ENCODE measurements around the gene CCL1. TPM values are rescaled to one million over a fixed set of nuclear protein-coding genes. Genes with fewer than 3 reads are reported as not detected.

The CCL1 gene, protein sequence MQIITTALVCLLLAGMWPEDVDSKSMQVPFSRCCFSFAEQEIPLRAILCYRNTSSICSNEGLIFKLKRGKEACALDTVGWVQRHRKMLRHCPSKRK
- total RNA-seq, result under 1 TPM; 0.87 TPM

GRCh38 chr17:34363183-34363661 is at the start of gene CCL1:
Gene CCL1 (minus strand): TSS chr17:34363233. CDS start chr17:34363161, 72 bp downstream.
- Mint-ChIP-seq H3K36me3 (ENCODE audit: low read depth) (peaks cover 2% of the 10 kb centered on the region), H3K4me1 (peaks cover 52% of the 10 kb centered on the region), H3K27me3 (peaks cover 17% of the 10 kb centered on the region), H3K27ac (peak within 1 kb of the TSS; percentile 34), H3K9me3 (no peaks in the 10 kb centered on the region), H3K4me3 (no peak within 1 kb of the TSS)
- no peak for DNase-seq
- ChIA-PET CTCF (interaction anchor here (0.6 to 4.4 kb wide), 5 partner anchors 9 to 1524 kb away, joined by 4 to 43 read pairs (median 17); no protein-coding TSS in a partner anchor), POLR2A (no interaction called here)

- POLR2A ChIA-PET, result no interaction called here
- CTCF ChIA-PET, result interaction anchor here (1.1 kb wide), 1 partner anchor 11 kb away, joined by 4 read pairs; no protein-coding TSS in a partner anchor
- Mint-ChIP-seq H3K9me3 (no peaks in the 10 kb centered on the region), H3K27me3 (peaks cover 40% of the 10 kb centered on the region), H3K4me1 (peaks cover 11% of the 10 kb centered on the region), H3K27ac (no peak overlapping the region), H3K36me3 (ENCODE audit: low read depth) (no peaks in the 10 kb centered on the region), H3K4me3 (no peak overlapping the region)
- DNase-seq, result no peak
These were observed 49.5 kb upstream of the CCL1 start for GRCh38 chr17:34412534-34412933.

GRCh38 chr17:34411646-34412421 is 48.8 kb upstream of the CCL1 start:
- POLR2A ChIA-PET, result no interaction called here
- H3K36me3 Mint-ChIP-seq (ENCODE audit: low read depth), result no peaks in the 10 kb centered on the region

DNA sequence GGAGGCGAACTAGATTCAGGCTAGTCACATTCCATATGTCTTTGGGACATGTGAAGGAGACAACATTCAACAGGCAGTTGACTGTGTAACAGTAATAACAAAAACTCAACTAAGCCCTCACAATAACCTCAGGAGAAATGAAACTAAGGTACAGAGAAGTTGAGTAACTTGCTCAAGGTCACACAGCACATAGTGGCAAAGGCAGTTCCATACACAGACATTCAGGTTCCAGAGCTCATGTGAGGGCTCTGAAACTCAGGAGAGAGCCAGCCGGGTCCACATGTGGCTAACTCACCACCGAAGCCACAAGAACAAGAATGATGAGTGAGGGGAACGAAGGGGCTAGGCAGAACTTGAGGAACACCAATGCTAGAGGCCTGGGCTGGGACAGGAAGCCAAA is 46.3 kb upstream of the CCL1 start:
- H3K9me3 Mint-ChIP-seq, result no peaks in the 10 kb centered on the region
- ChIA-PET CTCF (no interaction called here), POLR2A (no interaction called here)
- DNase-seq, result no peak
- peaks cover 11% of the 10 kb centered on the region for H3K4me1 Mint-ChIP-seq
- H3K27ac Mint-ChIP-seq, result no peak overlapping the region
- H3K27me3 Mint-ChIP-seq, result peaks cover 40% of the 10 kb centered on the region
- H3K36me3 Mint-ChIP-seq (ENCODE audit: low read depth), result no peaks in the 10 kb centered on the region
- H3K4me3 Mint-ChIP-seq, result no peak overlapping the region

More at GRCh38 chr17:34411646-34412421, 48.8 kb upstream of the CCL1 start:
- Mint-ChIP-seq H3K9me3 (no peaks in the 10 kb centered on the region), H3K4me1 (peaks cover 11% of the 10 kb centered on the region), H3K27ac (no peak overlapping the region), H3K27me3 (peaks cover 42% of the 10 kb centered on the region), H3K4me3 (no peak overlapping the region)
- DNase-seq, result no peak
- CTCF ChIA-PET, result interaction anchor here (0.5 to 1.1 kb wide), 3 partner anchors 10 to 713 kb away, joined by 3 to 4 read pairs (median 3); no protein-coding TSS in a partner anchor

DNA sequence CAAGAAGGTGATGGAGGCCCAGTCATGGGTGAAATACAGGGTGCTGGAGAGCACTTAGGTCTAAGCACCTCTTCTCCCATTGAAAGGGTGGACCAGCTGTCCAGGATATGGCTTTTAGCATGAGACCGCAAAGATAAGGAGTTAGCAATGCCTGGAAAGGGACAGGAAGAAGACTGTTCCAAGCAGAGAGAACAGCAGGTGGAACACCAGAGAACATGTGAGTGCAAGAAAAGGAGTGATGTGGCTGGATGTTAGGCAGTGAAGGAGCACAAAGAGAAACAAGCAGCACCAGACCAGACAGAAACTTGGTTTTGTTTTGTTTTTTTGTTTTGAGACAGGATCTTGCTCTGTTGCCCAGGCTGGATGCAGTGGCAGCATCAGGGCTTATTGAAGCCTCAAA is 45.4 kb upstream of the CCL1 start:
- peaks cover 40% of the 10 kb centered on the region for H3K27me3 Mint-ChIP-seq
- H3K27ac Mint-ChIP-seq, result no peak overlapping the region
- H3K4me3 Mint-ChIP-seq, result no peak overlapping the region
- H3K36me3 Mint-ChIP-seq (ENCODE audit: low read depth), result no peaks in the 10 kb centered on the region
- CTCF ChIA-PET, result no interaction called here
- H3K4me1 Mint-ChIP-seq, result peaks cover 7% of the 10 kb centered on the region
- no peak for DNase-seq
- H3K9me3 Mint-ChIP-seq, result no peaks in the 10 kb centered on the region
- POLR2A ChIA-PET, result no interaction called here

GRCh38 chr17:34406226-34406625 is 43.2 kb upstream of the CCL1 start:
- ChIA-PET CTCF (interaction anchor here (0.9 kb wide), 1 partner anchor 10 kb away, joined by 3 read pairs; no protein-coding TSS in a partner anchor), POLR2A (no interaction called here)
- no peaks in the 10 kb centered on the region for H3K36me3 Mint-ChIP-seq (ENCODE audit: low read depth)
- peaks cover 5% of the 10 kb centered on the region for H3K4me1 Mint-ChIP-seq
- no peak overlapping the region for H3K4me3 Mint-ChIP-seq
- no peak overlapping the region for H3K27ac Mint-ChIP-seq
- H3K9me3 Mint-ChIP-seq, result no peaks in the 10 kb centered on the region
- H3K27me3 Mint-ChIP-seq, result peaks cover 25% of the 10 kb centered on the region
- DNase-seq, result no peak

GRCh38 chr17:34403006-34403405 is 40.0 kb upstream of the CCL1 start:
- DNase-seq, result no peak
- ChIA-PET CTCF (interaction anchor here (0.9 to 1.0 kb wide), 2 partner anchors 11 to 17 kb away, joined by 3 read pairs; no protein-coding TSS in a partner anchor), POLR2A (no interaction called here)
- no peak overlapping the region for H3K27ac Mint-ChIP-seq
- H3K4me3 Mint-ChIP-seq, result no peak overlapping the region
- peaks cover 31% of the 10 kb centered on the region for H3K4me1 Mint-ChIP-seq
- peaks cover 11% of the 10 kb centered on the region for H3K27me3 Mint-ChIP-seq
- no peaks in the 10 kb centered on the region for H3K9me3 Mint-ChIP-seq
- no peaks in the 10 kb centered on the region for H3K36me3 Mint-ChIP-seq (ENCODE audit: low read depth)

- no peak for DNase-seq
- Mint-ChIP-seq H3K4me1 (peaks cover 35% of the 10 kb centered on the region), H3K9me3 (no peaks in the 10 kb centered on the region), H3K27ac (no peak overlapping the region), H3K27me3 (peaks cover 14% of the 10 kb centered on the region), H3K36me3 (ENCODE audit: low read depth) (no peaks in the 10 kb centered on the region), H3K4me3 (no peak overlapping the region)
- POLR2A ChIA-PET, result no interaction called here
- CTCF ChIA-PET, result interaction anchor here (1.0 to 1.7 kb wide), 2 partner anchors 11 to 17 kb away, joined by 3 to 4 read pairs; no protein-coding TSS in a partner anchor
These were observed 38.1 kb upstream of the CCL1 start for GRCh38 chr17:34401165-34401564.

GRCh38 chr17:34400301-34400931 is 37.4 kb upstream of the CCL1 start:
- CTCF ChIA-PET, result interaction anchor here (0.7 to 1.2 kb wide), 3 partner anchors 10 to 137 kb away, joined by 3 read pairs; no protein-coding TSS in a partner anchor
- Mint-ChIP-seq H3K4me1 (peaks cover 35% of the 10 kb centered on the region), H3K27me3 (peaks cover 18% of the 10 kb centered on the region), H3K4me3 (no peak overlapping the region), H3K27ac (no peak overlapping the region), H3K9me3 (no peaks in the 10 kb centered on the region), H3K36me3 (ENCODE audit: low read depth) (no peaks in the 10 kb centered on the region)
- POLR2A ChIA-PET, result interaction anchor here (0.6 kb wide), 1 partner anchor 32 kb away, joined by 3 read pairs; no protein-coding TSS in a partner anchor
- no peak for DNase-seq

GRCh38 chr17:34399725-34400124 is 36.7 kb upstream of the CCL1 start:
- DNase-seq, result no peak
- no peak overlapping the region for H3K27ac Mint-ChIP-seq

GRCh38 chr17:34398990-34399389 is 36.0 kb upstream of the CCL1 start:
- CTCF ChIA-PET, result no interaction called here
- no peaks in the 10 kb centered on the region for H3K36me3 Mint-ChIP-seq (ENCODE audit: low read depth)
- DNase-seq, result peak; percentile 14
- H3K4me3 Mint-ChIP-seq, result no peak overlapping the region
- H3K27ac Mint-ChIP-seq, result no peak overlapping the region
- no peaks in the 10 kb centered on the region for H3K9me3 Mint-ChIP-seq
- POLR2A ChIA-PET, result interaction anchor here (0.6 kb wide), 1 partner anchor 740 kb away, joined by 3 read pairs; no protein-coding TSS in a partner anchor
- H3K27me3 Mint-ChIP-seq, result peaks cover 27% of the 10 kb centered on the region
- peaks cover 35% of the 10 kb centered on the region for H3K4me1 Mint-ChIP-seq

More at GRCh38 chr17:34399725-34400124, 36.7 kb upstream of the CCL1 start:
- Mint-ChIP-seq H3K36me3 (ENCODE audit: low read depth) (no peaks in the 10 kb centered on the region), H3K4me3 (no peak overlapping the region), H3K9me3 (no peaks in the 10 kb centered on the region), H3K4me1 (peaks cover 35% of the 10 kb centered on the region), H3K27me3 (peaks cover 23% of the 10 kb centered on the region)
- ChIA-PET POLR2A (interaction anchor here (0.6 kb wide), 2 partner anchors 33 to 741 kb away, joined by 3 read pairs; no protein-coding TSS in a partner anchor), CTCF (interaction anchor here (0.7 to 1.2 kb wide), 3 partner anchors 11 to 138 kb away, joined by 3 read pairs; no protein-coding TSS in a partner anchor)

- Mint-ChIP-seq H3K4me1 (peaks cover 35% of the 10 kb centered on the region), H3K36me3 (ENCODE audit: low read depth) (no peaks in the 10 kb centered on the region), H3K9me3 (no peaks in the 10 kb centered on the region), H3K27ac (no peak overlapping the region), H3K4me3 (no peak overlapping the region), H3K27me3 (peaks cover 30% of the 10 kb centered on the region)
- ChIA-PET POLR2A (no interaction called here), CTCF (interaction anchor here (1.4 to 1.8 kb wide), 2 partner anchors 10 to 38 kb away, joined by 3 to 8 read pairs; no protein-coding TSS in a partner anchor)
- DNase-seq, result no peak
These were observed 34.2 kb upstream of the CCL1 start for GRCh38 chr17:34397265-34397664.
